ENCODE data around the gene ERBB4.
"Not testable (repeated sequence)": the region's sequence is repeated elsewhere in the genome, so short reads cannot be mapped to it uniquely, and the experiment has no call there.

- not testable (repeated sequence) for TF ChIP-seq EP300 (IDR thresholded peaks at IDR 0.05; ENCODE audit: low read depth); POLR2A (IDR thresholded peaks at IDR 0.05)
Measured at GRCh38 chr2:211592006-211592405, 946.6 kb downstream of the ERBB4 start.

Data from transverse colon (tissue), 1 donor.